Fibroblast of villous mesenchyme (primary cell): Measurements from ENCODE around the gene TPRKB. TPM values are rescaled to one million over a fixed set of nuclear protein-coding genes. Genes with fewer than 3 reads are reported as not detected.
A peak's percentile ranks its signal among the peaks of the same experiment; 100 is the strongest.
"Not testable (repeated sequence)": the region's sequence is repeated elsewhere in the genome, so short reads cannot be mapped to it uniquely, and the experiment has no call there.

Source experiments
- DNase-seq: peaks from one replicate; pipeline ENCODE4 v3.0.0-alpha.2; 2010; ENCODE audit warnings: low read depth
- H3K4me3 ChIP-seq: 2 replicates; pipeline ENCODE4 v1.5.1; 2011; ENCODE audit warnings: low read depth, mild to moderate bottlenecking, low read length
- total RNA-seq: library from RNA; depleted of rRNA; stranded (reverse); fragments of >200 nt; gene quantifications from 2 replicates; pipeline ENCODE4 v1.2.3, GENCODE V29; 2012
- TF ChIP-seq, protein P1 (sequence below): IDR thresholded peaks from 2 replicates; pipeline ENCODE4 v1.5.1; 2012; ENCODE audit warnings: low read depth, mild to moderate bottlenecking, low read length; ENCODE audit not compliant: insufficient read depth

Gene TPRKB
- total RNA-seq, 1 donor: 22.9 TPM

DNA sequence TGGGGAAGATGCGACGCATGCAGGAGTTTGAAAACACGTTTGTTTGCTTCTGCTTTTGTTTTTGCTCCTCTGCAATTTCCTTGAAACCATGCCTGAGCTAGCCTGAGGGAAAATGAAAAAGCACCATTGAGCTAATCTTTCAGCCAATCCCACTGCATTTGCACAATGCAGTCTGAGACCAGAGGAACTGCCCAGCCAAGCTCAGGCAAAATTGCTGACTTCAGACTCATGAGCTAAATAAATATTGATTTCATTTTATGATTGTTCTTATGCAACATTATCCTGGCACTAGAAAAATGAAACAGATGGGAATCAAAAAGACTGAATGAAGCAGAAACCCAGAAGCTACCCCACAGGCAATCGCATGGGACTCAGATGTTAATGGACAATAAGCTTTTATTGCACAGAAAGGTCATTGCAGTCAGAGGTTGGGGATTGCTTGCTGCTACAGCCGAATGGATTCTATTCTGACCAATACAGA, 37.0 kb downstream of the TPRKB start:
- H3K4me3 ChIP-seq: no peak overlapping the region
- peak; percentile 2 for DNase-seq
- TF ChIP-seq, protein P1, sequence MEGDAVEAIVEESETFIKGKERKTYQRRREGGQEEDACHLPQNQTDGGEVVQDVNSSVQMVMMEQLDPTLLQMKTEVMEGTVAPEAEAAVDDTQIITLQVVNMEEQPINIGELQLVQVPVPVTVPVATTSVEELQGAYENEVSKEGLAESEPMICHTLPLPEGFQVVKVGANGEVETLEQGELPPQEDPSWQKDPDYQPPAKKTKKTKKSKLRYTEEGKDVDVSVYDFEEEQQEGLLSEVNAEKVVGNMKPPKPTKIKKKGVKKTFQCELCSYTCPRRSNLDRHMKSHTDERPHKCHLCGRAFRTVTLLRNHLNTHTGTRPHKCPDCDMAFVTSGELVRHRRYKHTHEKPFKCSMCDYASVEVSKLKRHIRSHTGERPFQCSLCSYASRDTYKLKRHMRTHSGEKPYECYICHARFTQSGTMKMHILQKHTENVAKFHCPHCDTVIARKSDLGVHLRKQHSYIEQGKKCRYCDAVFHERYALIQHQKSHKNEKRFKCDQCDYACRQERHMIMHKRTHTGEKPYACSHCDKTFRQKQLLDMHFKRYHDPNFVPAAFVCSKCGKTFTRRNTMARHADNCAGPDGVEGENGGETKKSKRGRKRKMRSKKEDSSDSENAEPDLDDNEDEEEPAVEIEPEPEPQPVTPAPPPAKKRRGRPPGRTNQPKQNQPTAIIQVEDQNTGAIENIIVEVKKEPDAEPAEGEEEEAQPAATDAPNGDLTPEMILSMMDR: no peak

DNA sequence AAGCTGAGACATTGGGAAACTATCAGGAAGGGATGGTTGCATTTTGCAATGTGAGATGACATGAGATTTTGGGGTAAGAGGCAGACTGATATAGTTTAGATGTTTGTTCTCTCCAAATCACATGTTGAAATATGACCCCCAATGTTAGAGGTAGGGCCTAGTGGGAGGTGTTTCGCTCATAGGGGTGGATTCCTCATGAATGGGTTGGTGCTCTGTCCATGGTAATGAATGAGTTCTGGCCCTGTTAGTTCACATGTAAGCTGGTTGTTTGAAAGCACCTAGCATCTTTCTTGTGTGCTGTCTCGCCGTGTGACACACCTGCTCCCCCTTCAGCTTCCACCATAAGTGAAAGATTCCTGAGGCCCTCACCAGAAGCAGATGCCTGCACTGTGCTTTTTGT, 37.7 kb downstream of the TPRKB start:
- no peak for DNase-seq
- TF ChIP-seq, protein P1: no peak
- no peak overlapping the region for H3K4me3 ChIP-seq

DNA sequence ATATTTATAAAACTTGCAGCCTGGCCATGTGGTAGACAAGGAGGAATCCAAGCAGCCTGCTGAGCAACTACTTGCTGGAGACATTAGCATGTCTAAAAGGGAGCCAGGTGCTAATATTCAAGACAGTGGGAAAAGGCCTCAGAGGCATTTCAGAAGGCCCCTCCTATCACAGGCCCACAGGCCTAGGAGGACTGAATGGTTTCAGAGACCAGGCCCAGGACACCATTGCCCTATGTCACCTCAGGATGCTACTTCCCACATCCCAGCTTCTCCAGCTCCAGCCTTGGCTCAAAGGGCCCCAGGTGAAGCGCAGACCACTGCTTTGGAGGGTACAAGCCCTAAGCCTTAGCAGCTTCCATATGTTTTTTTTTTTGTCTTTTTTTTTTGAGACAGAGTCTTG, 39.0 kb downstream of the TPRKB start:
- TF ChIP-seq, protein P1: no peak
- no peak overlapping the region for H3K4me3 ChIP-seq
- DNase-seq: no peak

DNA sequence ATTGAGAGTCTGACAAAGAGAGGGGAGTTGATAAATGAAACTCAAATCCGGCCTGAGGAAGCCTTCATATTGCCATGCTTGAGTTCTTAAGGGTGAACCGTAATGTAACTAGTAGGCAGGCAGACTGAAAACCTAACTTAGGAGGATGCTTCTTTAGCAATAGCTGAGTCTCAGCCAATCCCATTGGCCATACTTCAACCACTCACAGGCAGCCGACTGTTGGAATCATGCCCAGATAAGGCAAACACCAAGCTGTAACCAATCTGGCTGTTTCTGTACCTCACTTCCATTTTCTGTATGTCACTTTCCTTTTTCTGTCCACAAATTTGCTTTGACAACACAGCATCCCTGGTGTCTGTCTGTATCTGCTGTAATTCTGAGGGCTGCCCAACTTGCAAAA, 39.5 kb downstream of the TPRKB start:
- TF ChIP-seq, protein P1: no peak
- H3K4me3 ChIP-seq: no peak overlapping the region
- DNase-seq: no peak

DNA sequence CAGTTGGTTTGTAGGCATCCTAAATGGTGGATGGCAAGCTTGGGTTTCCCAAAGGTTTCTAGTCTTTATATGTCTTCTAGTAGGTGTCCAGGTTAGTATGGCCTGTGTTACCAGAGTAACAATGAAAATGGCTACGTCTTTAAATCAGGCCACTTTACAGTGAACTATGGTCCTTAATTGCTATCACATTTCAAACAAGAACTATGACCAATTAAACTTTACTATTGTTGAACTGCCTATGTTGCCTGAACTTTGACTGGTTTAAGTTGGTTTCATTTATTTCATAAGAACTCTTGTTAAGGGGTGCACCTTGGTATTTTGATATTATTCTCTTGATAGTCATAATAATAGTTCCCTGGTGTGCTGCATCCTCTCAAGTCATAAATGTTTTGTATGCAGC, 40.2 kb downstream of the TPRKB start:
- H3K4me3 ChIP-seq, DNase-seq: not testable (repeated sequence)

DNA sequence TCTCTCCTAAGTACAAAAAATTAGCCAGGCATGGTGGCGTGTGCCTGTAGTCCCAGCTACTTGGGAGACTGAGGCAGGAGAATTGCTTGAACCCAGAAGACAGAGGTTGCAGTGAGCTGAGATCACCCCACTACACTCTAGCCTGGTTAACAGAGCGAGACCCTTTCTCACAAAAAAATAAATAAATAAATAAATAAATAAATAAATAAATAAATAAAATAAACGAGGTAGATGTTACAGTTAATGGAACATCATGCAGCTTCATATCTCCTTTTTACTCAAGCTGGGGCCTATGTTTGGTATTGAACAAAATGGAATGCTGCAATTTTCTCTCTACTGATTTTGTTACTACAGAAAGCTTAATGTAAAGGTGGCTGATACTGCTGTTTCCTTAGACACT, 40.6 kb downstream of the TPRKB start:
- DNase-seq, H3K4me3 ChIP-seq: not testable (repeated sequence)

DNA sequence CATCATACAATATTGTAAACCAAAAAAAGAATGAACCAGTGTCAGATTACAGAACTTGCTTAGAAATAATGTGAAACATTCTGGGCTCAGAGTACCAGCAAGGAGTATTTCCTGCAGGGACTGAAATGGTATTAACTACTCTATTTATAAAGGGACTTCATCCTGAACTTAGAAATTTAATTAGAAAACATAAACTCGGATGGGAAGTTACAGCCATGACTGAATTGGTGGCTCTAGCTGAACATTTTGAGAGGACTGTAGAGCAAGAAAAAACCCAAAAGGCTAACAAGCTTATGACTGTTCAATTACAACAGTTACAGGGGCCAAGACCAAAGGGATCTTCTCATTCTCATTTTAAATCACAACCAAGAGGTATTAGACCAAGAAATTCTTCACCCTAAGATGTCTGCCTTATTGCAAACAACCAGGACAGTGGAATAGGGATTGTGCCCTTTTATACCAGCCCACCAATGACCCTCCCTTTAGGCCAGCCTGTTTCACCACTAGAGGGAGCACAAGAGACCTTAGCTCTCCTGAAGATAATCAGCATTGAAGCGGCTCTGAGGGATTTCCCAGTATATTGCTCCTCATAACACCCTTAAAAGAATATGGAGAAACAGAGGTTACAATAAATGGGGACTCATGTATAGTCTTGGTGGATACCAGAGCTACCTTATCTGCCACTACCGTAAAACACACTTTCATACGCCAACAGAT, 46.6 kb downstream of the TPRKB start:
- peak; percentile 19 for DNase-seq
- TF ChIP-seq, protein P1: peak; percentile 58
- H3K4me3 ChIP-seq: not testable (repeated sequence)

DNA sequence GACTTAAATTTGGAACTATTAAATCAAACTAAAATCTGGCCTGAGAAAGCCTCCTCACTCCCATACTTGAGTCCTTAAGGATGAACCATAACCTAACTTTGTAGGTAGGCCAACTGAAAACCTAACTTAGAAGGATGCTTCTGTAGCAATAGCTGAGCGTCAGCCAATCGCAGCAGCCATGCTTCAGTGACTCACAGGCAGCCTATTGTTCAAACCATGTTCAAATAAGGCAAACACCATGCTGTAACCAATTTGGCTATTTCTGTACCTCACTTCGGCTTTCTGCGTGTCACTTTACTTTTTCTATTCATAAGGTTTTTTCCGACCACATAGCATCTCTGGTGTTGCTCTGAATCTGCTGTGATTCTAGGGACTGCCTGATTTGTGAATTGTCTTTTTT, 48.7 kb downstream of the TPRKB start:
- not testable (repeated sequence) for H3K4me3 ChIP-seq

More for the DNA sequence above, 48.7 kb downstream of the TPRKB start:
- DNase-seq: not testable (repeated sequence)
